SW 1271 (cell line): ENCODE results near the gene MAD1L1.
"Not testable (repeated sequence)": the region's sequence is repeated elsewhere in the genome, so short reads cannot be mapped to it uniquely, and the experiment has no call there.

Experiments used
- DNase-seq, 2 experiments: peaks; one replicate each; lab custom pipeline; 2025; lab: John Stamatoyannopoulos, UW

The MAD1L1 gene

GRCh38 chr7:2000746-2001321 lies 231.9 kb downstream of the MAD1L1 start:
- DNase-seq: no peak

- no peak for DNase-seq
Observed at GRCh38 chr7:2000153-2000687, 232.5 kb downstream of the MAD1L1 start.

GRCh38 chr7:1999278-1999984 lies 233.3 kb downstream of the MAD1L1 start:
- no peak for DNase-seq

- DNase-seq: no peak
Observed at GRCh38 chr7:1998146-1998545, 234.6 kb downstream of the MAD1L1 start.

GRCh38 chr7:1997537-1998076 lies 235.1 kb downstream of the MAD1L1 start:
- no peak for DNase-seq

GRCh38 chr7:1996816-1997215 lies 235.9 kb downstream of the MAD1L1 start:
- no peak for DNase-seq

GRCh38 chr7:1995911-1996420 lies 236.8 kb downstream of the MAD1L1 start:
- not testable (repeated sequence) for DNase-seq

- DNase-seq: no peak
Observed at GRCh38 chr7:1995426-1995825, 237.3 kb downstream of the MAD1L1 start.

- DNase-seq: no peak
Observed at GRCh38 chr7:1994931-1995330, 237.8 kb downstream of the MAD1L1 start.

- DNase-seq: no peak
Observed at GRCh38 chr7:1993776-1994740, 238.7 kb downstream of the MAD1L1 start.

GRCh38 chr7:1993031-1993695 lies 239.6 kb downstream of the MAD1L1 start:
- DNase-seq: no peak

GRCh38 chr7:1992554-1992953 lies 240.2 kb downstream of the MAD1L1 start:
- no peak for DNase-seq

GRCh38 chr7:1990001-1990670 lies 242.6 kb downstream of the MAD1L1 start:
- DNase-seq: no peak

- DNase-seq: no peak
Observed at GRCh38 chr7:1989049-1989860, 243.5 kb downstream of the MAD1L1 start.

- no peak for DNase-seq
Observed at GRCh38 chr7:1988533-1988930, 244.2 kb downstream of the MAD1L1 start.

- DNase-seq: no peak
Observed at GRCh38 chr7:1987591-1988532, 244.9 kb downstream of the MAD1L1 start.

GRCh38 chr7:1987084-1987535 lies 245.6 kb downstream of the MAD1L1 start:
- no peak for DNase-seq

GRCh38 chr7:1986366-1987083 lies 246.2 kb downstream of the MAD1L1 start:
- DNase-seq: no peak
